Natural killer cell (primary cell): ENCODE measurements around the gene NUCB1. TPM values are rescaled to one million over a fixed set of nuclear protein-coding genes. Genes with fewer than 3 reads are reported as not detected.

ENCODE experiments used
- ATAC-seq, 3 donors: fragments of 150-1000 bp in 2 of 3; fragments of 200-7000 bp in 1 of 3; cut with Tn5 transposase; 1 replicate in 1 of 3; 2 replicates in 2 of 3; pipeline ENCODE4 v1.10.0; 2021; ENCODE audit warnings: mild to moderate bottlenecking in 2 of 3, moderate library complexity in 2 of 3
- DNase-seq, 2 donors: peaks; one replicate each; pipeline versions ENCODE4 v3.0.0 to v3.0.0-alpha.2; 2013 to 2021; ENCODE audit warnings: mixed read lengths in 1 of 2
- H3K27ac ChIP-seq: one replicate; pipeline ENCODE4 v1.5.1; 2013; ENCODE audit warnings: mild to moderate bottlenecking, low read length
- H3K27me3 ChIP-seq: one replicate; pipeline ENCODE4 v1.6.1; 2013; ENCODE audit warnings: low read length; ENCODE audit not compliant: control insufficient read depth, insufficient read depth
- H3K36me3 ChIP-seq: one replicate; pipeline ENCODE4 v1.6.1; 2013; ENCODE audit warnings: low read length; ENCODE audit not compliant: control insufficient read depth, insufficient read depth
- H3K4me1 ChIP-seq: one replicate; pipeline ENCODE4 v1.6.1; 2013; ENCODE audit warnings: low read length; ENCODE audit not compliant: control insufficient read depth, insufficient read depth
- H3K4me3 ChIP-seq: one replicate; pipeline ENCODE4 v1.5.1; 2013; ENCODE audit warnings: low read length
- H3K9me3 ChIP-seq: one replicate; pipeline ENCODE4 v1.6.1; 2013; ENCODE audit warnings: low read length; ENCODE audit not compliant: control insufficient read depth, insufficient read depth
- H3K27ac Mint-ChIP-seq, 2 donors: one replicate each; pipeline ENCODE4 v1.8.0; 2022; ENCODE audit warnings: mild to moderate bottlenecking in 2 of 2, mixed read lengths in 2 of 2, moderate library complexity in 1 of 2
- H3K27me3 Mint-ChIP-seq, 2 donors: one replicate each; pipeline ENCODE4 v1.8.0; 2022; ENCODE audit warnings: low read depth in 2 of 2, mixed read lengths in 2 of 2
- H3K36me3 Mint-ChIP-seq: one replicate; pipeline ENCODE4 v1.8.0; 2022; ENCODE audit warnings: mixed read lengths
- H3K4me1 Mint-ChIP-seq, 2 donors: one replicate each; pipeline ENCODE4 v1.8.0; 2022; ENCODE audit warnings: mixed read lengths in 2 of 2
- H3K4me3 Mint-ChIP-seq: one replicate; pipeline ENCODE4 v1.8.0; 2022; ENCODE audit warnings: mild to moderate bottlenecking, moderate library complexity, mixed read lengths
- H3K9me3 Mint-ChIP-seq, 2 donors: one replicate each; pipeline ENCODE4 v1.8.0; 2022; ENCODE audit warnings: mixed read lengths in 2 of 2
- WGBS: methylation state at CpG from one replicate; pipeline ENCODE4 v1.1.7; 2013; ENCODE audit warnings: missing lambda C conversion rate; ENCODE audit not compliant: insufficient coverage; 5-methylcytosine and 5-hydroxymethylcytosine counted together
- intact Hi-C: fragments of 100-400 bp; cut with micrococcal nuclease; formaldehyde crosslinking; loops from one replicate; pipeline ENCODE4 v1.14.2; 2022
- total RNA-seq, 4 donors: library from RNA; stranded (reverse); fragments of 120-200 nt in 1 of 4; gene quantifications; one replicate each; pipeline versions ENCODE4 v1.2.3 to v1.2.4, GENCODE V29; 2013 to 2022
- TF ChIP-seq, protein P1 (sequence below): fragments of 200-600 bp; IDR thresholded peaks from one replicate; pipeline ENCODE4 v1.8.0; 2022; ENCODE audit warnings: antibody characterized with exemption

NUCB1 gene
- 100 to 1,000 TPM; 163 to 192 (median 171) TPM for total RNA-seq
- total RNA-seq (2013), result 90.7 TPM

DNA sequence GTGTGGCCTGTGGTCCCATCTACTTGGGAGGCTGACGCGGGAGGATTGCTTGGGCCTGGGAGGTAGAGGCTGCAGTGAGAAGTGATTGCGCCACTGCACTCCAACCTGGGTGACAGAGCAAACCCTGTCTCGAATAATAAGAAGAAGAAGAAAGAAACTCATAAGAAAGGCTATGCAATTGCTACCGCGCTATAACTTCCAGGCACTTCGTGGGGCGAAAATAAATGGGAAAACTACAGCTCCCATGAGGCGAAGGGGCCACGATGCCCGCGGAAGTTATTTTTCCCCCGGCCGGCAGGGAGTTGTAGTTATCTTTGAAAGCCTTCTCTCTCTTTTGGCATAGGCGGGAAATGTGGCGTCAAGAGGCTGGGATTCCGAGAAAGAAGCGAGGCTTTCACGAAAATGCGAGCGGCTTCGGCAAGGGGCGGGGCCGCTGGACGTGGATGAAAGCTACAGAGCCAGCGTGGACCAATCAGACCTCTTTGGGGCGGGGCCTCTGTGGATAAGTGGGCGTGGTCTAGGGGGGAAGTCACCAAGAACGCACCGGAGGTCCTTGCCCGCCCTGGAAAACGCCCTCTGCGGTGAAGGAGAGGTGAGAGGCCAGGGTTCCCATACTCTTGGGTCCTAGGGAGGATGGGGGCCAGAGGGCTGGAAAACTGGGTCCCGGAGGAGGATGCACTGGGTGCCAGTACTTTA lies at the start of gene NUCB1:
NUCB1 (plus strand) TSS at position 532 of the 696 bp plus-strand sequence. CDS start 485 bp downstream, outside the sequence.
- Histone ChIP-seq H3K4me1 (peaks cover 43% of the 10 kb centered on the region), H3K36me3 (peaks cover 7% of the 10 kb centered on the region), H3K9me3 (no peaks in the 10 kb centered on the region), H3K27me3 (peaks cover 13% of the 10 kb centered on the region), H3K27ac (peak within 1 kb of the TSS; percentile 82), H3K4me3 (peak within 1 kb of the TSS; percentile 88)
- WGBS, result 8% methylated on average over 34 of the region's 34 CpGs
- Mint-ChIP-seq H3K4me3 (peak within 1 kb of the TSS; percentile 98), H3K4me1 (peaks cover 26 to 36% of the 10 kb centered on the region in 2 donors), H3K36me3 (no peaks in the 10 kb centered on the region), H3K27ac (peak within 1 kb of the TSS; percentile 92 to 97), H3K27me3 (peaks cover 2 to 17% of the 10 kb centered on the region in 2 donors), H3K9me3 (no peaks in the 10 kb centered on the region)
- intact Hi-C loops, result loop anchor here (1.0 to 5.0 kb wide), 2 partner anchors 25 to 67 kb away; partner anchors contain the start of gene FTL
- TF ChIP-seq, protein P1, sequence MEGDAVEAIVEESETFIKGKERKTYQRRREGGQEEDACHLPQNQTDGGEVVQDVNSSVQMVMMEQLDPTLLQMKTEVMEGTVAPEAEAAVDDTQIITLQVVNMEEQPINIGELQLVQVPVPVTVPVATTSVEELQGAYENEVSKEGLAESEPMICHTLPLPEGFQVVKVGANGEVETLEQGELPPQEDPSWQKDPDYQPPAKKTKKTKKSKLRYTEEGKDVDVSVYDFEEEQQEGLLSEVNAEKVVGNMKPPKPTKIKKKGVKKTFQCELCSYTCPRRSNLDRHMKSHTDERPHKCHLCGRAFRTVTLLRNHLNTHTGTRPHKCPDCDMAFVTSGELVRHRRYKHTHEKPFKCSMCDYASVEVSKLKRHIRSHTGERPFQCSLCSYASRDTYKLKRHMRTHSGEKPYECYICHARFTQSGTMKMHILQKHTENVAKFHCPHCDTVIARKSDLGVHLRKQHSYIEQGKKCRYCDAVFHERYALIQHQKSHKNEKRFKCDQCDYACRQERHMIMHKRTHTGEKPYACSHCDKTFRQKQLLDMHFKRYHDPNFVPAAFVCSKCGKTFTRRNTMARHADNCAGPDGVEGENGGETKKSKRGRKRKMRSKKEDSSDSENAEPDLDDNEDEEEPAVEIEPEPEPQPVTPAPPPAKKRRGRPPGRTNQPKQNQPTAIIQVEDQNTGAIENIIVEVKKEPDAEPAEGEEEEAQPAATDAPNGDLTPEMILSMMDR, result no peak
- DNase-seq, result peak; percentile 97 to 99
- ATAC-seq, result peak; percentile 97 to 100 (median 98)

DNA sequence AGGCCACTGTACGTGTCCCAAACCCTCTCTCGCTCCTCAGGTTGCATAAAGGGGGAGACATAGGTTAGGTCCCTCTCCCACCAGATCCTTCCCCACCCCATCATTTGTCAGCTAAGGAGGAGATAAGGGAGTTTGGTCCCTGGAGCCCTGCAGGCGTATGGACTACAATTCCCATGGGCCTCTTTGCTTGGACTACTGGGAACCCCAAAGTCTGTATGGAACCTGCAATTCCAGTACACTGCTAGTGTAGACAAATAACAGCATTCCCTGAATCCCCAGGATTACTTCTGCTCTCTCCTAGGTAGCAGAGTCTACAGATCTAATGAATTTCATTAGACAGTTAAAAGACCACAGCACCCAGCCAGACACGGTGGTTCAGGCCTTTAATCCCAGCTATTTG lies 47.8 kb upstream of the NUCB1 start:
- DNase-seq (no peak), ATAC-seq (no peak)
- Histone ChIP-seq H3K4me3 (no peak overlapping the region), H3K36me3 (no peaks in the 10 kb centered on the region), H3K4me1 (no peaks in the 10 kb centered on the region), H3K27me3 (no peaks in the 10 kb centered on the region), H3K9me3 (no peaks in the 10 kb centered on the region), H3K27ac (no peak overlapping the region)
- Mint-ChIP-seq H3K4me1 (no peaks in the 10 kb centered on the region), H3K4me3 (no peak overlapping the region), H3K27ac (no peak overlapping the region), H3K27me3 (no peaks in the 10 kb centered on the region), H3K36me3 (no peaks in the 10 kb centered on the region), H3K9me3 (no peaks in the 10 kb centered on the region)
- 95% methylated on average over 3 of the region's 4 CpGs for WGBS
- intact Hi-C loops, result no loop called here
- TF ChIP-seq, protein P1, result no peak

DNA sequence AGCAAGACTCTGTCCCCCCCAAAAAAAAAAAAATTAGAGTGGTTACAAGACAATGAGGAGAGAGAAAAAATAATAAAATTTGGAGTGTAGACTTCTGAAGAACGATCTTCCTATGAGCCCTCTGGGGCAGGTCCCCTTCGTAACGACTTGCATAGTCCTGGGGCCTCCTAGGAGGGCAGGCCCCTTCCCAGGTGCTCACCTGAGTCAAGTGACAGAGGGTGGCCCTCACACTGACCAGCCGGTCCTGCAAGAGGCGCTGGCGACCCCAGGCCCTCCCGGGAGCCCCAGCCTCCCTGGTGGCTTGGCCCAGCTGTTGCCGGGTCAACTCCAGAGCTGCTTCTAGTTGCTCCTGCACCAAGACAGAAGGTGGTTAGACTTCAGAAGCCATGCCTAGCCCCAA lies 46.6 kb upstream of the NUCB1 start:
- WGBS, result 91% methylated on average over 8 of the region's 8 CpGs
- H3K4me1 ChIP-seq, result no peaks in the 10 kb centered on the region
- no peaks in the 10 kb centered on the region for H3K27me3 ChIP-seq
- Mint-ChIP-seq H3K4me3 (no peak overlapping the region), H3K4me1 (no peaks in the 10 kb centered on the region), H3K27me3 (no peaks in the 10 kb centered on the region), H3K27ac (no peak overlapping the region), H3K36me3 (no peaks in the 10 kb centered on the region), H3K9me3 (no peaks in the 10 kb centered on the region)
- no peak overlapping the region for H3K27ac ChIP-seq
- no peak overlapping the region for H3K4me3 ChIP-seq
- H3K36me3 ChIP-seq, result no peaks in the 10 kb centered on the region
- H3K9me3 ChIP-seq, result no peaks in the 10 kb centered on the region
- TF ChIP-seq, protein P1, result no peak
- DNase-seq (no peak), ATAC-seq (no peak)
- intact Hi-C loops, result no loop called here
